Right lobe of liver (tissue), 4 donors: ENCODE results near the gene PRDM1.

ENCODE experiments used
- CTCF ChIP-seq, 4 donors: fragments of 200-600 bp in 3 of 4; fragments of 450-650 bp in 1 of 4; IDR thresholded peaks; one replicate each; pipeline versions ENCODE4 v1.5.1 to v1.8.0; 2016 to 2022; ENCODE audit warnings: antibody characterized with exemption in 4 of 4, mild to moderate bottlenecking in 2 of 4
- POLR2A ChIP-seq: fragments of 450-650 bp; IDR thresholded peaks from one replicate; pipeline ENCODE4 v1.6.1; 2017; ENCODE audit warnings: antibody characterized with exemption, mild to moderate bottlenecking
- donor health status: DM: no; HTN: no; CAD: no.
- donor health status: DM: no; HTN: no; CAD: no.
- donor health status: DM: no; HTN: yes; CAD: no.

- TF ChIP-seq CTCF (IDR thresholded peaks at IDR 0.05) (no peak), POLR2A (no peak)
Observed at GRCh38 chr6:106119546-106119945, 33.4 kb downstream of the PRDM1 start.
